HepG2 (cell line): ENCODE measurements around the gene PSMA7. TPM values are rescaled to one million over a fixed set of nuclear protein-coding genes. Genes with fewer than 3 reads are reported as not detected.

ENCODE experiments used
- ATAC-seq: fragments of 200-7000 bp; cut with Tn5 transposase; 3 replicates; pipeline ENCODE4 v1.9.1; 2020; ENCODE audit warnings: mild to moderate bottlenecking, moderate library complexity
- BruUV-seq: library from RNA; stranded (reverse); fragments of 400-500 nt; replicated peaks from 2 replicates; lab custom pipeline; 2021; lab: Mats Ljungman, UMichigan
- CTCF ChIA-PET: fragments of 300-600 bp; formaldehyde crosslinking; extraction: SDS; loops from one replicate; lab custom pipeline; 2021; ENCODE audit warnings: low total read pairs, inconsistent platforms, low intra/inter-chr PET ratio; lab: Yijun Ruan, JAX
- POLR2A ChIA-PET: fragments of 350-600 bp; sonication (Branson Sonifier 250); formaldehyde crosslinking; loops from one replicate; lab custom pipeline; 2020; ENCODE audit warnings: antibody characterized with exemption, inconsistent platforms; lab: Yijun Ruan, JAX
- DNase-seq: peaks from one replicate; pipeline ENCODE4 v3.0.0-alpha.2; 2015; ENCODE audit warnings: low spot score
- FAIRE-seq: peaks from 3 replicates; lab custom pipeline; 2011; peaks lifted over from hg19 to GRCh38; lab: Jason Lieb, UNC
- H2AFZ ChIP-seq: one replicate; pipeline ENCODE4 v1.6.1; 2011; ENCODE audit warnings: low read length, inconsistent platforms
- H3K27ac ChIP-seq: fragments of 300-600 bp; 3 replicates; pipeline ENCODE4 v1.8.0; 2011; ENCODE audit warnings: mixed run types, mild to moderate bottlenecking, mixed read lengths, low read length, inconsistent platforms; ENCODE audit not compliant: insufficient read depth; ENCODE audit errors: extremely low read length
- H3K27me3 ChIP-seq, 2 experiments: fragments of 200-600 bp in 1 of 2; 2 replicates in 1 of 2; 3 replicates in 1 of 2; pipeline versions ENCODE4 v1.6.0 to v1.8.0; 2011; ENCODE audit warnings: low read length in 2 of 2, mild to moderate bottlenecking in 2 of 2, moderate library complexity in 2 of 2, inconsistent platforms in 1 of 2; ENCODE audit not compliant: insufficient read depth in 2 of 2, control insufficient read depth in 1 of 2
- H3K36me3 ChIP-seq, 2 experiments: fragments of 200-600 bp in 1 of 2; replicated peaks in 1 of 2; 2 replicates in 1 of 2; 3 replicates in 1 of 2; pipeline versions ENCODE4 v1.5.1 to v1.8.0; 2011; ENCODE audit warnings: low read length in 2 of 2, inconsistent platforms in 1 of 2; ENCODE audit not compliant: insufficient read depth in 2 of 2, control insufficient read depth in 1 of 2
- H3K4me1 ChIP-seq: 2 replicates; pipeline ENCODE4 v1.5.1; 2012; ENCODE audit warnings: low read length, inconsistent platforms; ENCODE audit not compliant: insufficient read depth
- H3K4me2 ChIP-seq: 2 replicates; pipeline ENCODE4 v1.6.0; 2011; ENCODE audit warnings: low read depth, low read length, inconsistent platforms
- H3K4me3 ChIP-seq, 3 experiments: fragments of 200-600 bp in 1 of 3; sonication (generic), shearing (Covaris generic) in 1 of 3; replicated peaks in 1 of 3; 2 replicates each; pipeline ENCODE4 v1.5.1; 2011 to 2016; ENCODE audit warnings: low read length in 3 of 3, inconsistent platforms in 2 of 3, low read depth in 2 of 3, mild to moderate bottlenecking in 2 of 3, control low read depth in 1 of 3, mixed read lengths in 1 of 3; ENCODE audit not compliant: insufficient read depth in 1 of 3
- H3K79me2 ChIP-seq: one replicate; pipeline ENCODE4 v1.6.1; 2011; ENCODE audit warnings: low read length, inconsistent platforms; ENCODE audit not compliant: insufficient read depth
- H3K9ac ChIP-seq: 2 replicates; pipeline ENCODE4 v1.6.0; 2011; ENCODE audit warnings: mild to moderate bottlenecking, low read depth, low read length, inconsistent platforms; ENCODE audit not compliant: insufficient read depth
- H3K9me3 ChIP-seq: 2 replicates; pipeline ENCODE4 v1.5.1; 2012; ENCODE audit warnings: mild to moderate bottlenecking, low read length
- H4K20me1 ChIP-seq: 2 replicates; pipeline ENCODE4 v1.6.0; 2011; ENCODE audit warnings: inconsistent platforms, mild to moderate bottlenecking, low read length, moderate library complexity; ENCODE audit not compliant: insufficient read depth
- ARID3A ChIP-seq: IDR thresholded peaks from 2 replicates; pipeline ENCODE4 v1.6.1; 2012; ENCODE audit warnings: low read depth, low read length, improper control_type of control experiment
- NPAS2 ChIP-seq: sonication (generic); formaldehyde crosslinking; IDR thresholded peaks from 2 replicates; pipeline ENCODE4 v1.8.0; 2022; ENCODE audit warnings: mild to moderate bottlenecking, missing genetic modification reagents, borderline replicate concordance
- PCBP1 ChIP-seq: fragments of 200-400 bp; formaldehyde crosslinking; IDR thresholded peaks from 2 replicates; pipeline ENCODE4 v1.6.1; 2017; ENCODE audit warnings: mild to moderate bottlenecking, low read depth, low read length, borderline replicate concordance
- ZNF687 ChIP-seq: sonication (generic); formaldehyde crosslinking; IDR thresholded peaks from 2 replicates; pipeline ENCODE4 v1.5.1; 2020; ENCODE audit warnings: mild to moderate bottlenecking, missing genetic modification reagents, moderate library complexity
- WGBS: methylation state at CpG from one replicate; pipeline ENCODE4 v1.1.6; 2017; ENCODE audit warnings: low lambda C conversion rate; 5-methylcytosine and 5-hydroxymethylcytosine counted together
- in situ Hi-C: cut with HindIII; loops from 2 replicates; pipeline ENCODE4 v1.10.0; 2017; ENCODE audit warnings: low pct_unique_long_range_greater_than_20kb; ENCODE audit not compliant: extremely low pct_ligation_motif_present
- intact Hi-C: fragments of 100-400 bp; cut with micrococcal nuclease; formaldehyde crosslinking; loops from one replicate; pipeline ENCODE4 v1.10.0; 2022; ENCODE audit not compliant: unreplicated experiment
- polyA plus RNA-seq, 8 experiments: library from polyadenylated mRNA; depleted of rRNA in 3 of 8; stranded (reverse) in 7 of 8; unstranded in 1 of 8; fragments of >200 nt; fragmentation: Illumina TruSeq in 4 of 8; extraction: Trizol in 4 of 8; gene quantifications; 2 replicates each; pipeline versions ENCODE4 v1.2.1 to v1.2.3, GENCODE V29; 2011 to 2016; ENCODE audit warnings: low read depth in 4 of 8, missing spikeins in 1 of 8, mixed read lengths in 1 of 8; ENCODE audit not compliant: insufficient read depth in 1 of 8
- total RNA-seq, 5 experiments: library from RNA; depleted of rRNA; stranded (reverse); fragments of >200 nt; fragmentation: Illumina TruSeq; extraction: Trizol; gene quantifications; 2 replicates each; pipeline ENCODE4 v1.2.3, GENCODE V29; 2016; ENCODE audit warnings: low read depth in 1 of 5
- TF ChIP-seq, protein P1 (sequence below): fragments of 450-650 bp; IDR thresholded peaks from 2 replicates; pipeline ENCODE4 v1.6.1; 2016

PSMA7 gene
- total and polyA plus RNA-seq, 2 of the 13 experiments (the other 11 are each of a cell fraction or from before 2014, with no cell fraction given) = 531 to 631 TPM

DNA sequence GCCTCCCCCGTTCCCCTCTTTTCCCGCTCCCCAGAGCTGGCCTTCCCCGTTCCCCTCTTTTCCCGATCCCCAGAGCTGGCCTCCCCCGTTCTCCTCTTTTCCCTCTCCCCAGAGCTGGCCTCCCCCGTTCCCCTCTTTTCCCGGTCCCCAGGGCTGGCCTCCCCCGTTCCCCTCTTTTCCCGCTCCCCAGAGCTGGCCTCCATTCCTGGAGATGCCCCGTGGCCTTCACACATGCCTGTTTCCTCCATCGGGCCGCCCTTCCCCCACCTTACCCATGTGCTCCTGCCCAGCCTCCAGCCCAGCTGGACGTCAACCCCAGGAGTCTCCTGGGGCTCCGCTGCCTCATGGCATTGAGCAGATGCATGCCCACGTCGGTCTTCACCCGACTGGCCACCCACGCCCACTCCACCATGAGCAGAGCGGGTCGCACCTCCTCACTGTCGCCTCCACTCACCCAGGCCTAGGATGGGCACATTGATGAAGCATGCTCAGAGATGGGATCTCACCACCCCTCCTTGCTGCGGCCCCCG, 8.7 kb upstream of the PSMA7 start:
- ChIA-PET POLR2A (no interaction called here), CTCF (no interaction called here)
- DNase-seq (no peak), FAIRE-seq (no peak), ATAC-seq (no peak)
- 89% methylated on average over 23 of the region's 23 CpGs for WGBS
- H3K4me3 ChIP-seq = no peak overlapping the region
- H3K9me3 ChIP-seq = no peaks in the 10 kb centered on the region
- no peak overlapping the region for H3K27ac ChIP-seq
- intact Hi-C loops (no loop called here), in situ Hi-C loops (no loop called here)
- TF ChIP-seq ARID3A (no peak), PCBP1 (0 out of 2 replicates have a peak, but pooled peaks have one; percentile 50), ZNF687 (CRISPR knock-in tag) (peak; percentile 16), NPAS2 (0 out of 2 replicates have a peak, but pooled peaks have one; percentile 62)
- TF ChIP-seq, protein P1, sequence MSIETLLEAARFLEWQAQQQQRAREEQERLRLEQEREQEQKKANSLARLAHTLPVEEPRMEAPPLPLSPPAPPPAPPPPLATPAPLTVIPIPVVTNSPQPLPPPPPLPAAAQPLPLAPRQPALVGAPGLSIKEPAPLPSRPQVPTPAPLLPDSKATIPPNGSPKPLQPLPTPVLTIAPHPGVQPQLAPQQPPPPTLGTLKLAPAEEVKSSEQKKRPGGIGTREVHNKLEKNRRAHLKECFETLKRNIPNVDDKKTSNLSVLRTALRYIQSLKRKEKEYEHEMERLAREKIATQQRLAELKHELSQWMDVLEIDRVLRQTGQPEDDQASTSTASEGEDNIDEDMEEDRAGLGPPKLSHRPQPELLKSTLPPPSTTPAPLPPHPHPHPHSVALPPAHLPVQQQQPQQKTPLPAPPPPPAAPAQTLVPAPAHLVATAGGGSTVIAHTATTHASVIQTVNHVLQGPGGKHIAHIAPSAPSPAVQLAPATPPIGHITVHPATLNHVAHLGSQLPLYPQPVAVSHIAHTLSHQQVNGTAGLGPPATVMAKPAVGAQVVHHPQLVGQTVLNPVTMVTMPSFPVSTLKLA = 0 out of 2 replicates have a peak, but pooled peaks have one; percentile 8
- H3K9ac ChIP-seq = no peak overlapping the region
- peaks cover 96% of the 10 kb centered on the region for H3K79me2 ChIP-seq
- peaks cover 65% of the 10 kb centered on the region for H3K4me1 ChIP-seq
- H3K4me2 ChIP-seq = no peak overlapping the region
- no peaks in the 10 kb centered on the region for H3K27me3 ChIP-seq
- H3K36me3 ChIP-seq = peaks cover 9 to 33% of the 10 kb centered on the region in 2 experiments; a peak in 4 of 5 replicates
- no peak overlapping the region for H2AFZ ChIP-seq
- peaks cover 36% of the 10 kb centered on the region for H4K20me1 ChIP-seq
- no TSS peak for BruUV-seq
